Measurements from ENCODE around the gene IFT20.

IFT20 gene

GRCh38 chr17:28335959-28336871 lies 943 bp upstream of the IFT20 start:
- TF ChIP-seq ZNF274 (IDR thresholded peaks at IDR 0.05; ENCODE audit: low read depth, low read length), result no peak
- H3K4me3 ChIP-seq (ENCODE audit: low read length), result peak overlapping the region; percentile 96

DNA sequence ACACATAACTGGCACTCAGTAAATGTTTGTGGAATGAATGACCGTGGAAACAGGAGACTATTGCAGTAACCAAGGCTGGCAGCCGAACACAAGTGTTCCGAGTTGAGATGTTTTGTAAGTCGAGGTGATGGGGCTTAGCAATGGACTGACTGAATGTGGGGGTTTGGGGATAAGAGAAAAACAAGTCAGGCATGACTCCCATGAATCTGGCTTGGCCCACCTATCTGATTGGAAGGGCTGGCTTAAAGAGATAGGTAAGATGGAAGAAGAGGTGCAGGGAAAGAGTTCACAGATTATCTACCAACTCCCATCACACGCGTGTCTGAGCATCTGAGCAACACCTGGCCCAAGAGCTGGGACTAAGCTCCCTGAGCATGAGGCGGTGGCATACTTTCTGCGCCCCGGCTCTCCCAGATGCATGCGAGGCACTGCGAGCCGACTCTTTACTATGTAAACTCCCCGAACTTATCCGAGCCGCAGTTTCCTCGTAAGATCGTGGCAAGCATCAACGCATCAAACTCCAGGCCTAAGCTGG lies 539 bp downstream of the IFT20 start:
- no peak for TF ChIP-seq ZNF274 (IDR thresholded peaks at IDR 0.05; ENCODE audit: low read depth, low read length)
- peak overlapping the region; percentile 89 for H3K4me3 ChIP-seq (ENCODE audit: low read length)

DNA sequence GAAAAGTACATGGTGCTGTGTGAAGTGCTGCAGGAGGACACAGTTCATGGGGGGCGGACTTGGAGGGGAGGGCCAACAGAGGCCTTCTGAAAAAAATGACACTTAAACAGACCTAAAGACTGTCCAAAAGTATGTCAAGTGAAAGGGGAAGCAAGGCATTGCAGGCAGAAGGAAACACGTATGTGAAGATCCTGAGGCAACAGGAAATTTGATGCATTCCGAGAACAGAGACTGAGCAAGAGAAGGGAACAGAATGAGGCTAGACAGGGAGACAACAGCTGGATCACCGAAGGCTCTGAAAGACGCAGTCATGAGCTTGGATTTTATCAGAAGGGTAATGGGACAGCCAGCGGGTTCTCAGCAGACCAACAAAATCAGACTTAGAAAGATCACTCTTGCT lies 1.1 kb downstream of the IFT20 start:
- peak overlapping the region; percentile 89; the same call in 1 of the 2 replicates for H3K4me3 ChIP-seq (ENCODE audit: low read length)
- no peak for TF ChIP-seq ZNF274 (IDR thresholded peaks at IDR 0.05; ENCODE audit: low read depth, low read length)

DNA sequence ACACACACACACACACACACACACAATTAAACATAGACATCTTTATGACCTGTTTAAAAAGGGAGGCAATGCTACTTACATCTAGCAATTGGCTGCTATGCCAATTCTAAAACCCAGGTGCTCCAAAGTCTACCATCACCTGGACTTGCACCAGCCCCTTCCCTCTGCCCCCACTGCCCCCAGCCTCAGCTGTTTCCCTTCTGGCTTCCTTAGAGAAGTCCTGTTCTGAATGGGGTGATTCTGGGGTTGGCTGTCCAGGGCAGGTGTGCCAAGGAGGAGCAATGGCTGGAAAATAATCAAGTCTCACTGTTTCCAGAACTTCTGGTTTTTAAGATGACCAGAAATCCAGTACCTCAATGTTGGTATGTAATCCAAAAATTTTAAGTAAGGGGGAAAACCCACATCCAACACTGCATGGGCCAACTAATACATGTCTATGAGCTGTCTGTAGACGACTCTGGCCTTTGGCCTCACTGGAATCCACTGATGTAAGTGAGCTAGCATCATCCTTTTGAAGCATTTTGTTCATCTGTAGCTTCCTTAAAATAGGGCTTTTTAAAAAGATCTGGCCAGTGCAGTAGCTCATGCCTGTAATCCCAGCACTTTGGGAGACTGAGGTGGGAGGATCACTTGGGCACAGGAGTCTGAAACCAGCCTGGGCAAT lies 2.1 kb downstream of the IFT20 start:
- H3K4me3 ChIP-seq (ENCODE audit: low read length), result no peak overlapping the region
- no peak for TF ChIP-seq ZNF274 (IDR thresholded peaks at IDR 0.05; ENCODE audit: low read depth, low read length)

DNA sequence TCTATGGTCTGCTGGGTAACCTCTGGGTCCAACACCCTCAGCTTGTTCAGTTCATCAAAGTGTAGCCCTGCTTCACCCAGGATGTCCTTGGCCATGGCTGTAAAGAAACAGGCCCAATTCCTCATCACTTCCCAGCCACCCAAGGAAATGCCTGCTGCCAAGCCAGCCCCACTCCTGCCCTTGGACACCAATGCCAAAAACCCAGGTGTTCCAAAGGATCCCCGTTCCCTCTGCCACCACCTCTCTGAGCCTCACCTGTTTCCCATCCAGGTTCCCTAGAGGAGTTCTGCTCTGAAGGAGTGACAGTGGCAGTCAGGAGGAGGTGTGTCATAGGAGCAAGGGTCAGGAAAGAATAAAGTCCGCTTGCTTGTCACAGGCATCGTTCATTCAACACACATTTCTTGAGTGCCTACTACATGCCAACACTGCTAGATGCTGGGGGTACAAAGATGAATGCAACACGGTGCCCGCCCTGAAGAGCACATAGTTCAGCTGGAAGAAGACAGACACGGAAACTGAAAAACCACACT lies 3.3 kb downstream of the IFT20 start:
- no peak for TF ChIP-seq ZNF274 (IDR thresholded peaks at IDR 0.05; ENCODE audit: low read depth, low read length)
- no peak overlapping the region for H3K4me3 ChIP-seq (ENCODE audit: low read length)

DNA sequence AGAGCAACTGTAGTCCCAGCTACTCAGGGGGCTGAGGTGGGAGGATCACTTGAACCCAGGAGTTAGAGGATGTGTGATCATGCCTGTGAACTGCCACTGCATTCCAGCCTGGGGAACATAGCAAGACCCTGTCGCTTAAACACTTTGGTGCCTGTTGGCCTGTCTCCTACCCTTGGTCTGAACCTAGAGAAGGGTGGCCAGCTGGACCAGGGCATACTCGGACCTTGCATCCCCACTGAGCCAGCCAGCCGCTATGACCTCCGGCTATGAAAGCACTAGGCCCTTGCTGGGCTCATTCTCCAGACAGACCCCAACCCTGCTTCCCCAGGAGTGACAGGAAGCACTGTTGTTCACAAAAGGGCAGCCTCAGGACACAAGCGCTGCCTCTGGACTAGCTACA lies 4.6 kb downstream of the IFT20 start:
- no peak overlapping the region for H3K4me3 ChIP-seq (ENCODE audit: low read length)
- TF ChIP-seq ZNF274 (IDR thresholded peaks at IDR 0.05; ENCODE audit: low read depth, low read length), result no peak

DNA sequence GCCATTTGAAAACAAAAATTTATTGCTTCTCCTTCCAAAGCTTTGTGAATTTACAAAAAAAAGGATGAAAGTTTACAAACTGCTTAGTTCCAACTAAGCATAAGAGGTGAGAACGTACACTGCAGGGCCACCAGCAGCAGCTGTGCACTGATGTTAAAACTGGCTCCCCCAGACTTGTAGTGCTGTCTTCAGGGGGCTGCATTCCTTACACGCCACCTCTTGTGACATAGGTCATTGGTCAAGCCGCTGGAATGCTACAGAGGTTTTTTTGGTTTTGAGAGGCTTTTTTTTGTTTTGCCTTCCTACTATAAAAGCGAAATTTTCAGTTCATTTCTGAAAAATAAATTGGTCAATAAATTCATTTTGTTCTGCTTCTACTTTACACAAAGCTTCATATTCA lies 6.9 kb downstream of the IFT20 start:
- no peak for TF ChIP-seq ZNF274 (IDR thresholded peaks at IDR 0.05; ENCODE audit: low read depth, low read length)
- no peak overlapping the region for H3K4me3 ChIP-seq (ENCODE audit: low read length)

DNA sequence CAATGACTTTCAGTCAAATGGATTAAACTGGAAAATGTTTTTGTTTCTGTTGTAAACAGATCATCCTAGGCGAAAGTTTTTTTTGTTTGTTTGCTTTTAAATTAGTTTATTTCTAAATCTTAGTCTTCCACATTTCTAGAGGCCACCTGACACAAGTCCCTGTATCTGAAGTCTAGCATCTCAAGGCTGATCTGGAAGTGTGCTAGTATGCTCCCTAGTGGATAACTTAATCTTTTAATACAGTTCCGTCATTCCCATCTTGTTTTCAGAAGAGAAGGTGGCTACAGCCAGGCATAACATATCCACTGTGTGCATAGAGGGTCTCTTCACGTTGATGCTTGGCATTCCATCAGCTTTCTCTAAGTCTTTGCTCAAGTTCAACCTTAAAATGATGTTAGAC lies 7.6 kb downstream of the IFT20 start:
- H3K4me3 ChIP-seq (ENCODE audit: low read length), result no peak overlapping the region
- TF ChIP-seq ZNF274 (IDR thresholded peaks at IDR 0.05; ENCODE audit: low read depth, low read length), result no peak

DNA sequence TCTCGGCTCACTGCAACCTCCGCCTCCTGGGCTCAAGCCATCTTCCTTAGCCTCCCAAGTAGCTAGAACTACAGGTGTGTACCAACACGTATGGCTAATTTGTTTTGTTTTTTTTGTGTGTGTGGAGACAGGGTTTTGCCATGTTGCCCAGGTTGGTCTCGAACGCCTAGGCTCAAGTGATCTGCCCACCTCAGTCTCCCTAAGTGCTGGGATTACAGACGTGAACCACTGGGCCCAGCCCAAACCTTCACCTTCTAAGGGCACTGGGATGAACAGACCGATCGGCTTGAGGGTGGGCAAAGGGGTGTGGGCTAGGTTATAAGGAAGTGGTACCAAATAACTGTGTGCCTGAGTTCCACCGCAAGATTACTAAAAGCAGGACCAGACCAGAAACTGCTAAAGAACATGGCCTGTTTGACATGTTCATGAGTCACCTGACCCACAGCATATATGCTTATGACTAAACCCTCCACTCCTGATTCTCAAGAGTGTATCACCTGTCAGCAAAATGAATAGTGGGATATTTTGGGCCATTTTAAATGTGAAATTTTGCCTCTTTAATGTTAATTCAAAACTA lies 8.2 kb downstream of the IFT20 start:
- no peak for TF ChIP-seq ZNF274 (IDR thresholded peaks at IDR 0.05; ENCODE audit: low read depth, low read length)
- H3K4me3 ChIP-seq (ENCODE audit: low read length), result no peak overlapping the region

- no peak for TF ChIP-seq ZNF274 (IDR thresholded peaks at IDR 0.05; ENCODE audit: low read depth, low read length)
- no peak overlapping the region for H3K4me3 ChIP-seq (ENCODE audit: low read length)
These were observed 9.2 kb downstream of the IFT20 start for GRCh38 chr17:28326114-28326513.

DNA sequence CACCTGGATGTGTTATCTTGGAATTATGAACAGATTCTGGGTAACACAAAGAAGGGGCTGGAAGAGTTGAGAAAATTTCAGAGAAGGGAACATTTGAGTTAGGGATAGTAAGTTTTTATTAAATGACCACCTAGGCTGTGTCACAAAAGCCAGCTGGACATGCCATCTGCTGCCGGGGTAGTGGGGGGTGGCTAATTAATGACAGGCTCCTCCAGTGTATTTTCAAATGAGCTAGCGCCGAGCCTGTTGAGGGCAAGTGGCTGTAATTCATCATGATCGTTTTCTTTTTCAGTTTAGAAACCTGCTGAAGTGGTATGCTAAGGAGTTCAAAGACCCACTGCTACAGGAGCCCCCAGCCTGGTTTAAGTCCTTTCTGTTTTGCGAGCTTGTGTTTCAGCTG lies 10.1 kb downstream of the IFT20 start:
- no peak overlapping the region for H3K4me3 ChIP-seq (ENCODE audit: low read length)
- no peak for TF ChIP-seq ZNF274 (IDR thresholded peaks at IDR 0.05; ENCODE audit: low read depth, low read length)

DNA sequence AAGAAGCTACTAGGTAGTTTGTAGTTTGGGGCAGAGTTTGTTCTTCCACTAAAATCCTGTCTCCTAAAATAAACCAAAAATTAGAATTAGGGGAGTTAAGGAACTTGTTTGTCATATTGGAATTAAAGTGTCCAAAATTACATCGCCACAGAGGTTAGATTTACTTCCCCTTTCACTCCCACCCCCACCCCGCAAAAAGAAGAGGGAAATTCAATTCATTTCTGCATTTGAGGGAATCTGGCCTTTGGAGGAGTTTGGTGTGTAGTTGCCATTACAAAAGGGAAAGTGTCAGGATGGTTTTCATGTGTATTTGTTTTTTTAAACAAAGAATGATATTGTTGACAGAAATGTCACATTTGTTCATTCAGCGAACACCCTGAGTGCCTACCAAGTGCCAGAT lies 10.5 kb downstream of the IFT20 start:
- TF ChIP-seq ZNF274 (IDR thresholded peaks at IDR 0.05; ENCODE audit: low read depth, low read length), result no peak
- no peak overlapping the region for H3K4me3 ChIP-seq (ENCODE audit: low read length)

DNA sequence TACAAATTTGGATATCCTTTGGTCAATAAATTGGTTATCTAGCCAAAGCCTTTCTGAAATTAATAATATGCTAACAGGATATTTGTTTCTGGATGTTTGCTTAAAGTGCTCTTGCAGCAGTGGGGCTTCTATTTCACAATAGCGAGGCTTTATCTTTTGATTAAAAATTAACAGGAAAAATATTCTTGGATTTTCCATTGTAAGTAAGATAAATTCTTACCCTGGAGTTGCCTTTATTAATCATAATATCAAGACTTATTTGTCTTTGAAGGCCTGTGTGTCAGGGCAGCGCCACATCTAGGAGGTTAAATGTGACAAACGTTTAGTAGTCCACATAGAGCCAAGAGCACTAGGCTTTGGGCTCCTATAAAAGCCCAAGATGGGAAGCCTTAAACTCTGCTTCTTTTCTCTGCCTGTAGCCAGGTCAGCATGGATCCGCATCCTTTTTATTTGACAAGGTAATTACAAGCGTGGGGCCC lies 11.0 kb downstream of the IFT20 start:
- no peak for TF ChIP-seq ZNF274 (IDR thresholded peaks at IDR 0.05; ENCODE audit: low read depth, low read length)
- no peak overlapping the region for H3K4me3 ChIP-seq (ENCODE audit: low read length)

Data from GM08714 (cell line).